ENCODE results near the gene SEC14L3. TPM values are rescaled to one million over a fixed set of nuclear protein-coding genes. Genes with fewer than 3 reads are reported as not detected.

Gene SEC14L3
- total and polyA plus RNA-seq, 2 experiments from 2014 or later = not detected

DNA sequence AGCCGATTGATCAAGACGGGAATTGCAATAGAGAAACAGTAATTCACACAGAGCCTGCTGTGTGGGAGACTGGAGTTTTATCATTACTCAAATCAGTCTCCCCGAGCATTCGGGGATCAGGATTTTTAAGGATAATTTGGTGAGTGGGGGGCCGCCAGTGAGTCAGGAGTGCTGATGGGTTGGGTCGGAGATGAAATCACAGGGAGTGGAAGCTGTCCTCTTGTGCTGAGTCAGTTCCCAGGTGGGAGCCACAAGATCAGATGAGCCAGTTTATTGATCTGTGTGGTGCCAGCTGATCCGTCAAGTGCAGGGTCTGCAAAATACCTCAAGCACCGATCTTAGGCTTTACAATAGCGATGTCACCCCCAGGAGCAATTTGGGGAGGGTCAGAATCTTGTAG lies 30.7 kb downstream of the SEC14L3 start:
- Histone ChIP-seq H3K9me2 (replicated peaks; ENCODE audit: insufficient read depth) (no peaks in the 10 kb centered on the region), H3K27me3 (no peaks in the 10 kb centered on the region), H3K9me3 (ENCODE audit: low read depth) (no peaks in the 10 kb centered on the region), H3K4me2 (no peak overlapping the region), H3K27ac (no peak overlapping the region), H3K4me3 (no peak overlapping the region), H2AFZ (no peak overlapping the region), H4K20me1 (ENCODE audit: insufficient read depth, poor library complexity, severe bottlenecking) (no peaks in the 10 kb centered on the region), H3K79me2 (no peaks in the 10 kb centered on the region), H3K36me3 (replicated peaks; ENCODE audit: insufficient read depth, low read depth) (no peaks in the 10 kb centered on the region), H3K4me1 (ENCODE audit: insufficient read depth) (no peaks in the 10 kb centered on the region)
- TF ChIP-seq, protein P1, sequence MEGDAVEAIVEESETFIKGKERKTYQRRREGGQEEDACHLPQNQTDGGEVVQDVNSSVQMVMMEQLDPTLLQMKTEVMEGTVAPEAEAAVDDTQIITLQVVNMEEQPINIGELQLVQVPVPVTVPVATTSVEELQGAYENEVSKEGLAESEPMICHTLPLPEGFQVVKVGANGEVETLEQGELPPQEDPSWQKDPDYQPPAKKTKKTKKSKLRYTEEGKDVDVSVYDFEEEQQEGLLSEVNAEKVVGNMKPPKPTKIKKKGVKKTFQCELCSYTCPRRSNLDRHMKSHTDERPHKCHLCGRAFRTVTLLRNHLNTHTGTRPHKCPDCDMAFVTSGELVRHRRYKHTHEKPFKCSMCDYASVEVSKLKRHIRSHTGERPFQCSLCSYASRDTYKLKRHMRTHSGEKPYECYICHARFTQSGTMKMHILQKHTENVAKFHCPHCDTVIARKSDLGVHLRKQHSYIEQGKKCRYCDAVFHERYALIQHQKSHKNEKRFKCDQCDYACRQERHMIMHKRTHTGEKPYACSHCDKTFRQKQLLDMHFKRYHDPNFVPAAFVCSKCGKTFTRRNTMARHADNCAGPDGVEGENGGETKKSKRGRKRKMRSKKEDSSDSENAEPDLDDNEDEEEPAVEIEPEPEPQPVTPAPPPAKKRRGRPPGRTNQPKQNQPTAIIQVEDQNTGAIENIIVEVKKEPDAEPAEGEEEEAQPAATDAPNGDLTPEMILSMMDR (IDR thresholded peaks at IDR 0.05; ENCODE audit: poor library complexity) = no peak
- no peak for TF ChIP-seq EZH2 (IDR thresholded peaks at IDR 0.05; ENCODE audit: borderline replicate concordance)
- TF ChIP-seq EZH2phosphoT487 (IDR thresholded peaks at IDR 0.05; ENCODE audit: low read depth, severe bottlenecking, unreplicated experiment) = no peak
- WGBS (ENCODE audit: low lambda C conversion rate, missing lambda C conversion rate) = 74% methylated on average over 9 of the region's 9 CpGs
- no peak for DNase-seq (ENCODE audit: low spot score)

DNA sequence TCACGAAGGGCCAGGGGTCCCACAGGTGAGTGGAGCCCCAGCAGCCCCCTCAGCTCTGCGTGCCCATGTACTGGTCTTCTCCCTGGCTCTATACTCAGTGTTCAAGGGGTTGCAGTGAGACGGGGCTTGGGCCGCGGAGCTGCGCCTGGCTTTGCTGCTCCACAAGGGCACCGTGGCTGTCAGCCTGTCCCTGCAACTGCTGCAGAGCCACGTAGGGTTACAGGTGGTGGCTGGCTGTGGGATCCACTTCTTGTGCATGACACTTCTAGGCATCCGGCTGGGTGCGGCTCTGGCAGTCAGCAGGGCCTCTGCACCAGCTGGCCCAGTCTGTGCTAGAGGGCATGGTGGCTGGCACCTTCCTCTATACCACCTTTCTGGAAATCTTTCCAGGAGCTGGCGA lies 32.0 kb downstream of the SEC14L3 start:
- no peak overlapping the region for H3K4me2 ChIP-seq
- H3K27me3 ChIP-seq = no peaks in the 10 kb centered on the region
- H2AFZ ChIP-seq = no peak overlapping the region
- H3K9me2 ChIP-seq (replicated peaks; ENCODE audit: insufficient read depth) = no peaks in the 10 kb centered on the region
- WGBS (ENCODE audit: low lambda C conversion rate, missing lambda C conversion rate) = 92% methylated on average over 11 of the region's 11 CpGs
- H3K27ac ChIP-seq = no peak overlapping the region
- no peaks in the 10 kb centered on the region for H3K4me1 ChIP-seq (ENCODE audit: insufficient read depth)
- no peaks in the 10 kb centered on the region for H4K20me1 ChIP-seq (ENCODE audit: insufficient read depth, poor library complexity, severe bottlenecking)
- TF ChIP-seq, protein P1 (IDR thresholded peaks at IDR 0.05; ENCODE audit: poor library complexity) = no peak
- no peaks in the 10 kb centered on the region for H3K36me3 ChIP-seq (replicated peaks; ENCODE audit: insufficient read depth, low read depth)
- no peak for DNase-seq (ENCODE audit: low spot score)
- H3K9me3 ChIP-seq (ENCODE audit: low read depth) = no peaks in the 10 kb centered on the region
- no peak overlapping the region for H3K4me3 ChIP-seq
- no peaks in the 10 kb centered on the region for H3K79me2 ChIP-seq

DNA sequence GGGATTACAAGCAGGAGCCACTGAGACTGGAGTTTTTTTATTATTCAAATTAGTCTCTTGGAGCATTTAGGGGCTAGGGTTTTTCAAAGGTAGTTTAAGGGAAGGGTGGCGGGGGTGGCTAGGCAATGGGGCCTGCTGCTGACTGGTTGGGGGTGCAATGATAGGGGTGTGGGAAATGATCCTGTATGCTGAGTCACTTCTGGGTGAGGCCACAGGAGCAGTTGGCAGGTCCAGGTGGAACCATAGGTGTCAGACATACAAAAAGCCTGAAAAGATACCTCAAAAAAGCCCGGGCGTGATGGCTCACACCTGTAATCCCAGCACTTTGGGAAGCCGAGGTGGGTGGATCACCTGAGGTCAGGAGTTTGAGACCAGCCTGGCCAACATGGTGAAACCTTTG lies 32.6 kb downstream of the SEC14L3 start:
- no peak for TF ChIP-seq EZH2phosphoT487 (IDR thresholded peaks at IDR 0.05; ENCODE audit: low read depth, severe bottlenecking, unreplicated experiment)
- TF ChIP-seq, protein P1 (IDR thresholded peaks at IDR 0.05; ENCODE audit: poor library complexity) = no peak
- no peak for TF ChIP-seq EZH2 (IDR thresholded peaks at IDR 0.05; ENCODE audit: borderline replicate concordance)
- no peak overlapping the region for H3K4me3 ChIP-seq
- no peak overlapping the region for H2AFZ ChIP-seq
- H3K9me3 ChIP-seq (ENCODE audit: low read depth) = no peaks in the 10 kb centered on the region
- no peak overlapping the region for H3K27ac ChIP-seq
- no peaks in the 10 kb centered on the region for H3K36me3 ChIP-seq (replicated peaks; ENCODE audit: insufficient read depth, low read depth)
- H3K4me1 ChIP-seq (ENCODE audit: insufficient read depth) = no peaks in the 10 kb centered on the region
- 87% methylated on average over 4 of the region's 4 CpGs for WGBS (ENCODE audit: low lambda C conversion rate, missing lambda C conversion rate)
- H3K4me2 ChIP-seq = no peak overlapping the region
- H3K27me3 ChIP-seq = no peaks in the 10 kb centered on the region
- no peak for DNase-seq (ENCODE audit: low spot score)
- no peaks in the 10 kb centered on the region for H4K20me1 ChIP-seq (ENCODE audit: insufficient read depth, poor library complexity, severe bottlenecking)
- H3K9me2 ChIP-seq (replicated peaks; ENCODE audit: insufficient read depth) = no peaks in the 10 kb centered on the region
- no peaks in the 10 kb centered on the region for H3K79me2 ChIP-seq

DNA sequence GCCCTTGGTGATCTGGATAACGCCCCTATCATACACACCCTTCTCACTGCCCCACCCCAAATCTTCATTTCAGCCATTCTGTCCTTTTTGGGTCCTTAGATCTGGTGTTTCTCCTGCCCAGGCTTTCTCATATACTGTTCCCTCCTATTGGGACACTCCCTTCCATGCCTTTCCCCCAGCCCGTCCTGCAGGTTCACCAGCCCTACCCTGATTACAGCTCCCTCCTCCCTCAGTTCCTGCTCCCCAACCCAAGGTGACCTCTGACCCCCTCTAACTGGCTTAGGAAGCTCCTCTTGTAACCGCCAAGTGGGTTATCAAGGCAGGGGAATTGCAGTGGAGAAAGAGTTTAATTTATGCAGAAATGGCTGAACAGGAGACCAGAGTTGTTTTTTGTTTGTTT lies 33.3 kb downstream of the SEC14L3 start:
- 76% methylated on average over 3 of the region's 3 CpGs for WGBS (ENCODE audit: low lambda C conversion rate, missing lambda C conversion rate)
- no peaks in the 10 kb centered on the region for H3K9me2 ChIP-seq (replicated peaks; ENCODE audit: insufficient read depth)

More for the DNA sequence above, 33.3 kb downstream of the SEC14L3 start:
- no peak for TF ChIP-seq EZH2 (IDR thresholded peaks at IDR 0.05; ENCODE audit: borderline replicate concordance)
- TF ChIP-seq EZH2phosphoT487 (IDR thresholded peaks at IDR 0.05; ENCODE audit: low read depth, severe bottlenecking, unreplicated experiment) = no peak
- TF ChIP-seq, protein P1 (IDR thresholded peaks at IDR 0.05; ENCODE audit: poor library complexity) = no peak
- H3K4me1 ChIP-seq (ENCODE audit: insufficient read depth) = no peaks in the 10 kb centered on the region
- no peak overlapping the region for H3K4me2 ChIP-seq
- H3K36me3 ChIP-seq (replicated peaks; ENCODE audit: insufficient read depth, low read depth) = no peaks in the 10 kb centered on the region
- no peak for DNase-seq (ENCODE audit: low spot score)
- no peak overlapping the region for H3K4me3 ChIP-seq
- H3K79me2 ChIP-seq = no peaks in the 10 kb centered on the region
- H3K27ac ChIP-seq = no peak overlapping the region
- no peak overlapping the region for H2AFZ ChIP-seq
- no peaks in the 10 kb centered on the region for H4K20me1 ChIP-seq (ENCODE audit: insufficient read depth, poor library complexity, severe bottlenecking)
- H3K27me3 ChIP-seq = no peaks in the 10 kb centered on the region
- no peaks in the 10 kb centered on the region for H3K9me3 ChIP-seq (ENCODE audit: low read depth)
